Stimulated activated CD8-positive, alpha-beta memory T cell treated with anti-CD3 and anti-CD28 coated beads, Interleukin-15, amount 100 ng/mL, for 24 hours (primary cell): ENCODE measurements around the gene ARHGAP24.
"Not testable (repeated sequence)": the region's sequence is repeated elsewhere in the genome, so short reads cannot be mapped to it uniquely, and the experiment has no call there.

Source experiments
- DNase-seq: peaks from one replicate; pipeline ENCODE4 v3.0.0-alpha.2; 2020; ENCODE audit warnings: low read depth

ARHGAP24 gene

GRCh38 chr4:85821688-85822455, 346.9 kb downstream of the ARHGAP24 start:
- DNase-seq, result no peak

DNA sequence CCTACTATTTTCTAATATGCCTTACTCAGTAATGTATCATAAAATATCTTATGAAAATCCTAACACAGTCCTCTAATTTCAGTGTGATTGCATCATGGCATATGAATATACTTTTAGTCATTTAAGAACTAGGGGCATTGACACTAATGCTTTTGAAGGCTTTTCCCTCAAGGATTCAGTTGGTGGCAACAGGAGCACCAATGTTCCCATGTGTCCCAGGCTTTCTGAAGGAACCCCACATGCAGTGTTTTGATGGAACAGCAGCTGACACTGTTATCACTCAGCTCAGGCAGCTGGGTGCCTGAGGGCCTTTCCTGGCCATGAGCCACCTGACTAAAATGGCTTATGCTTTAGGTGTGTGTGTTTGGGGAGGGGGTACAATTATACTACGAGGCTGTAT, 348.3 kb downstream of the ARHGAP24 start:
- DNase-seq, result no peak

DNA sequence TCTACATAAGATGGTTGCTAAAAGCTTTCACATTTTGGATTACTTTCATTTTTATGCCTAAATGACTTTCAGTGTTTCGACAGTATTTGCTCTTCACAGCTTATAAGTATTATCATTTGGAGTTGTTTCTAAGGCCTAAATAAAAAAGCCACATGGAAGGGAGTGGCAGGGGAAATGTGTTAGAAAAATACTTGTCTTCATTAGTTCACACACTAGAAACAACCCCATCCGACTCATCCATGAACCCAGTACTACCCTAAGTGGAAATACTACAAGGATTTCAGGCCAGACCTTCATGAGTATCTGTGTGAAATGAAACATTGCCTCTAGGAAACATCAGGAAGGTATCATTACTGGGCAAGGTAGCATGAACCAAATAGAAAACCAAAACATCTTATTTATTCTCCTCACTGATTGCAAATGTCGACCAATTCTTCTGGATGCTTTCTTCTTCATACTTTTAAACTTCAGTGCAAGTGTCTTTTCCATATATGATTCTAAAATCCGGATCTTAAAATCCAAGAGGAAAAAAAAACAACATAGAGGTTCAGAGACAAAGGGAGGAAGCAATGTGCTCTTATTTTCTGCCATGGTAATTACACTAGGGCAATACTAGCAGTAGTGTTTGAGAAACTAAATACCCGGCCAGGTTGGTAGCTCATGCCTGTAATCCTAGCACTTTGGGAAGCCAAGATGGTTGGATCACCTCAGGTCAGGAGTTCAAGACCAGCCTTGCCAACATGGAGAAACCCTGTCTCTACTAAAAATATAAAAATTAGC, 349.4 kb downstream of the ARHGAP24 start:
- no peak for DNase-seq

DNA sequence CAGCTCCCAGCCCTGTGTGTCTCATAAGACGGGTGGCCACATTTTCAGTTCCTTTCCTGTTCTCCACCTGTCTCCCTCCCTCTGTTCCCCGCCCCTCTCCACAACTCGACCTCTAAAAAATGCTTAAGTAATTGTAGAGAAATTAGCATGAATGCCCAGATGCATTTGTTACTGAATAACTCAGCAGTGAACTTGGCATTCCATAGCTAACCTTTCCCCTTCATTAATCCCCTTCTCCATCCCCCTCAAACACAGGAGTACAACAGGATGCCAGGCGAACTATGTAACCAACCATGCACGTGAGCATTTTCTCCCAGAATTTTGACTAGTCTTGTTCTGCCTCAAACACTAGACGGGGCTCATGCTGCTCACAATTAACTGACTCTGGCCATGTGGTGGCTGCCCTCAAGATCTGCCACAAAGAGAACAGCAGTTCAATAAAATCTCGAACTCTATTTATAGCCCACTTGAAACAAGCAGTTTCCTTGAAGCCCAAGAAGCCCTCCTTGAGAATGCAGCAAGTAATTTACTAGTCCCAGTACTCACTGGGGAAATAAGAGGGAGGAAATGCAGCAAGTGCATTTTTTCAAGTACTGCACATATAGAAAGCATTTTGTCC, 351.2 kb downstream of the ARHGAP24 start:
- no peak for DNase-seq

DNA sequence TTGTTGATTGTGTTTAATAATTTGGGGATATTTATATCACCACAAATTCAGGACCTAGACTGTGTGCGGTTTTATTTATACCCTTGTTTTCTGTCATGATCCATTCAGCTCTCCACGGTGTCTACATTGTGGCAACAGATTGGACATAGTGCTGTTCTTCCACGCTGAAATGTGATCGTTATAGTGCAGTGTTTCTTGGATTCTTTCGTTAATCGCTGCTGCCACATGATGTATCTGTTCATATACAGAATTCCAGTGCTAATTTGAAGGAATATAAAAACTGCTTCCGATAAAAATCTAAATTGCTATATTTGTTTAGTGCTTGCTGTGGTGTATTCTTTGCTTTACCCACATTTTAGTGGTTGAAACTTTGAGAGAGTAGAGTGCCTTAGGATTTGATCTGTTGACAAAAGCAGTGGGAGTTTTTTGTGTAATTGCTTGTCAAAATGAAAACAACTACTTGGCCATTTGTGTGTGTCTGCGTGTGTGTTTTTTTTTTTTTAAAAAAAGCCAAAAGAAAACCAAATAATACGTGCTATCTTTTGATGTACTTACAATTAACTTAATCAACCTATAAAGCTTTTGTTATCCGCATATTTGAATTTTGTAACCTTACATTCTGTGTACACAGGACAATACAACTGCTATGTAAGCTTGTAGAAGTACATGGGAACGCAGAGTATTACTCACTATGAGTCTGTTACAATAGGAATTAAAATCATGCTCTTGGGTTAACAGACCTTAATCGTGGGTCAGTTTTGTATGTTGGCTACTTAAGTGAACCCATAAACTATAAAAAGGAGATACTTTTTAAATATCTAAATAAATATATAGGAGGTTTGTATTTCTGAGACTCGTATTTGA, 353.3 kb downstream of the ARHGAP24 start:
- DNase-seq, result no peak

- no peak for DNase-seq
Observed at GRCh38 chr4:85829276-85830051, 354.5 kb downstream of the ARHGAP24 start.

DNA sequence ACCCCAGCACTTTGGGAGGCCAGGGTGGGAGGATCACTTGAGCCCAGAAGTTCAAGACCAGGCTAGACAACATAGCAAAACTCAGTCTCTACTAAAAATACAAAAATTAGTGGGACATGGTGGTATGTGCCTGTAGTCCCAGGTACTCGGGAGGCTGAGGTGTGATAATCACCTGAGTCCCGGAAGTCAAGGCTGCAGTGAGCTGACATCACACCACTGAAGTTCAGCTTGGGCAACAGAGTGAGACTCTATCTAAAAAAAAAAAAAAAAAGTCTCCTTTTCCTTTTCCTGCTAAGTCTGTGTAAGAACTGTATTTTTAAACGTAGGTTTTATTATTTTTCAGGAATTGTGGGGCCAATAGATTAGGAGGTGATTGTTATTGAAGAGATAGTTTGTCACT, 356.7 kb downstream of the ARHGAP24 start:
- DNase-seq, result no peak

DNA sequence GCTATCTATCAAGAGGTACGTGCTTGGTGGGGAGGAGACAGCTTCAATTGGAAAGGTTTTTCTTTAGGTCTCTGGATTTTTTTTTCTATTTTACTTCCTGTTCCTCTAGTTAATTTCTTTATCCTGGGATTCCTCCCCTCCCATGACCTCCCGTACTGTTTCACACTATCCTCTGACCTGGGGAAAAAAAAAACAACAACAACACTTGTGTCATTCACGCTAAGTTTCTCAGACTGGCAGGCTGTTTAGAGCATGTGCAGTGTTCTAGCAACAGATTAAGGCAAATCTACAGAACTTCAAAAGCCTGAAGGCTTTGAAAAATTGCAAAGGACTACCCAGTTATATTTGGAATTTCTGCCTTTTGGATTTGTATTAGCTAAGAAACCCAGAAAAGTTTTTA, 358.4 kb downstream of the ARHGAP24 start:
- no peak for DNase-seq

DNA sequence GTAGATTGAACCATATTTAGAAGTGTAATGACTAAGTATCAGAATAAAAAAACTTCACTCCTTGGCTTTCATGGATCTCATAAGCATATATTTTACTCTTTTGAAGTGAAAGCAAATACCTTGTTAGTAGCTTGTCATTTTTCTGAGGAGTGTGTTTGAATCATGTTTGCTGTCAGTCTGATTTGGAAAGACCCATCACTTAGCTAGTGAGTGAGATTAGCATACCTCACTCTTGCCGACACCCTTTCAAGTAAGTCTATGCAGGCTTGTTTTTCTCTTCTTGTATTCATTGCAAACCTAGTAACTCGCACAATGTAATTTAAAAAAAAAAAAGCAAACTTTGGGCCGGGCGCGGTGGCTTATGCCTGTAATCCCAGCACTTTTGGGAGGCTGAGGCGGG, 360.0 kb downstream of the ARHGAP24 start:
- no peak for DNase-seq

DNA sequence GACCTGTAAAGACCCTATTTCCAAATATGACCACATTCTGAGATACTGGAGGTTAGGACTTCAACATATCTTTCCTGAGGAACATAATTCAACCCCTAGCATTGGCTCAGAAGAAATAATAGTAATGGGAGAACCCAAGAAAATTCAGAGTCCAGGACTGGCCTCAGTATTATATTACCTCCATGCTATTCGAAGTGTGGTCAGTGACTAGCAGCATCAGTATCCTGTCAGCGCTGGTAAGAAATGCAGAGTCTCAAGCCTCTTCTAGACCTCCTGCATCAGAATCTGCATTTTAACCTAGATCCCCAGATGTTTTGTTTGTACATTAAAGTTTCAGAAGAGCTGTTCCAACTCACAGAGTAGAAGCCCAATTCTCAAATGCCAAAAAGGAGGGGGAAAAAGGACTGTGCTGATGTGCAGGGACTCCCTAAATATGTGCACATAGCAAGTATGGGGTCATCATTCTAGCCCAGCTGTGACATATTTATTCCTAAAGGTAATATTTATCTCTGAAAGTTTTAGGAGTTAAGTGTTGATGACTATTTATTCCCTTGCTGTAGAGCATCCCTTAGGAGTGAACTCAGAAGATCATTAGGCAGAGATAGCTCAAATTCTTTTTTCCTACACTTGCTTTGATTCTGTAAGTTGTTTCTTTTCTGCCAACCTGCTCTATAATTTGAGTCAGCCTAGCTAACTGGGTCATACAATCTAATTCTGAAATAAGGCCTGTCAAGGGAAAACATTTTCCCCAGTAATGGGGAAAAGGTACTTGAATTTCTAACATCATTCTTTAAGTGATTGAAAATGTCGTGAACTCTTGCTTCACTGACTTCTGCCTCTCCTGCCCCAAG, 361.9 kb downstream of the ARHGAP24 start:
- DNase-seq, result no peak

GRCh38 chr4:85837439-85837733, 362.4 kb downstream of the ARHGAP24 start:
- DNase-seq, result no peak

DNA sequence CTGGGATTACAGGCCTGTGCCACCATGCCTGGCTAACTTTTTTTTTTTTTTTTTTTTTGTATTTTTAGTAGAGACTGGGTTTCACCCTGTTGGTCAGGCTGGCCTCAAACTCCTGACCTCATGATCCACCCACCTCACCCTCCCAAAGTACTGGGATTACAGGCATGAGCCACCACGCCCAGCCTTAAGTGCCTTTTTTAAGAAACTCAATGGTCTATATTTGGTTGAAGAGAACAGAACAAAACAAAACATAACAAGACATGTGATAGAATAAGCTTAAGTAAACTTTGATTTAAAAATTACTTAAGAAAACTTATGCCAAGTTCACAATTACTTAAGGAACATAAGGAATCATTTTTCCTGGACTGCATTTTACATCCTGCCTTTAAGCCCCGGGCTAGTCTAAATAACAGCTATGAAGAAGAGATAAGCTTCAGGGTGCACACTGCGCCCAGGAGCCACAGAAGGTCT, 365.1 kb downstream of the ARHGAP24 start:
- DNase-seq, result not testable (repeated sequence)

DNA sequence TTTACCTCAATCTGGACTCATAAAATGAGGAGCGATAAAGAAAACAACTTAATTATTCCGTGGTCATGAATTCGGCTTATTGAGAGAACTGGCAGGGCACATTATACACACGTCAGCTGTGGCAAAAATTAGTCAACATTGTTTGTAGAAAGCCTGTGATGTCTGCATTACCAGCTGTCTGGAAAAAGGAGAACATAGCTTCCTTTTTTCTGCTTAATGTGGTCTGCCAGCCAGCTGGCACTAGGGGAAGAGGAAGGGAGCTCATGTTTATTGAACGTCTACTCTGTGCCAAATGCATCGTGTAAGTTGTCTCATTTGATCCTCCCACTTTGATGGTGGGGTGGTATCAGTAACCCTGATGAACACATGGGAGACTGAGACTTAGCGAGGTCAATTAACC, 367.6 kb downstream of the ARHGAP24 start:
- no peak for DNase-seq

DNA sequence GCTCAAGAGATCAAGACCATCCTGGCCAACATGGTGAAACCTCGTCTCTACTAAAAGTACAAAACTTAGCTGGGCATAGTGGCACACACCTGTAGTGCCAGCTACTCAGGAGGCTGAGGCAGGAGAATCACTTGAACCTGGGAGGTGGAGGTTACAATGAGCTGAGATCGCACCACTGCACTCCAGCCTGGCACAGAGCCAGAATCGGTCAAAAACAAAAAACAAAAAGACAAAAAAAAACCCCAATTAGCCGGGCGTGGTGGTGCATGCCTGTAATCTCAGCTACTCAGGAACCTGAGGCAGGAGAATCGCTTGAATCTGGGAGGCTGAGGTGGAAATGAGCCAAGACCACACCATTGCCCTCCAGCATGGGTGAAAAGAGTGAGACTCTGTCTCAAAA, 378.8 kb downstream of the ARHGAP24 start:
- not testable (repeated sequence) for DNase-seq

- DNase-seq, result no peak
Observed at GRCh38 chr4:85854546-85854945, 379.6 kb downstream of the ARHGAP24 start.

GRCh38 chr4:85860066-85860740, 385.3 kb downstream of the ARHGAP24 start:
- DNase-seq, result no peak

DNA sequence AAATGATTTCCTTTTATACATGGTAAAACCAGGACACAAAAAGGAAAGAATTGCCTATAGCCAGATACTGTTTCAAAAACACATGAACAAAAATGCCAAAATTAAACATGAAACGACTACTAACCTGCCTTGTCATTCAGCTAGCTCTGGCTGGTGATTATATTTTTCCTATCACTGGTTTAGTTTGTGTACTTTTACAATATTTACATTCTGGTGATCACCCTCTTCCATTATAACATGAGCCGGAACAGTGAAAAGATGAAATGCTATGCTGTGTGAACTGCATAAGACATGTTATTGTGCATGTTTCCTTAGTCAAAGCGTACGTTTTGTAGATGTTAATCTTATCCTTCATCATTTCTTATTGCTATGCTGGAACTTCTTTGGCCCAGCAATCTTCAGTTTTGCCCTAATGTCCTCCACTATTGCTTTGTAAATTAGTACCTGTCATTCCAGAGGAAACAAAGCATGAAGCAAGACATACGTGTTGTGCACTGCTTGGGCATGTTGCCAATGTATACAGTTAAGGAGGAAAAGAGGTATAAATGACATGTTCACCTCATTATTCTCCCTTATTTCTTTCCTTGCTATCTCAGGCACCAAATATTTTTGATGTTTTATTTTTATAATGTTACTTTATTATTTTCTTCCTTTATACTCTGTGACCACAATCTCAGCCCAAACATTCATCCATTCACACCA, 386.3 kb downstream of the ARHGAP24 start:
- no peak for DNase-seq

DNA sequence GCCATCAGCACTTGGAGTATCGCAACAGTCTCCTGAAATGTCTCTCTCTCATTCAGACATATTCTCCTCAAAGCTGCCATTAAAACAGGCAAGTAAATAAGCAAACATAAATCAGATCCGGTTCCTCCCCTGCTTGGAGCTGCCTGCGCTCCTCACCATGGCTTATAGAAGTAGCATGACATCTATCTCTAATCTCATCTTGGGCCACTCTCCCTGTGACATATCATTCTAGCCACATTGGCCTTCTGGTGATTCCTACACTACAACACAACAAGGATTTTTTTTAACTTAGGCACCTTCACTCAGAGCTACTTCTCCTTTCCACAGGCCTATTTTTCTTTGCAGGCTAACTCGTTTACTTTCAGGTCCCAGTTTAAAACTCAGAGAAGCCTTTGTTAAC, 387.9 kb downstream of the ARHGAP24 start:
- DNase-seq, result no peak
